GM20000 (cell line): ENCODE data around the gene CDK14.

ENCODE experiments used
- DNase-seq: peaks from one replicate; pipeline ENCODE4 v3.0.0; 2012; ENCODE audit warnings: low spot score
- CTCF ChIP-seq: IDR thresholded peaks from 2 replicates; pipeline ENCODE4 v1.5.1; 2012; ENCODE audit warnings: mild to moderate bottlenecking, control low read depth; ENCODE audit errors: extremely low read depth, missing control alignments

The CDK14 gene

GRCh38 chr7:91250706-91251105, 654.6 kb downstream of the CDK14 start:
- TF ChIP-seq CTCF = no peak
- no peak for DNase-seq

- TF ChIP-seq CTCF = no peak
- DNase-seq = no peak
Observed at GRCh38 chr7:91251877-91252276, 655.8 kb downstream of the CDK14 start.
